ENCODE results near the gene LCE5A.
"Not testable (repeated sequence)": the region's sequence is repeated elsewhere in the genome, so short reads cannot be mapped to it uniquely, and the experiment has no call there.

LCE5A gene

GRCh38 chr1:152481869-152482664 is 28.5 kb upstream of the LCE5A start:
- DNase-seq (ENCODE audit: extremely low spot score), result no peak
- ChIA-PET POLR2A (no interaction called here), CTCF (interaction anchor here (0.9 to 2.1 kb wide), 6 partner anchors 10 to 172 kb away, joined by 3 to 14 read pairs (median 4); no protein-coding TSS in a partner anchor)
- TF ChIP-seq, protein P1, sequence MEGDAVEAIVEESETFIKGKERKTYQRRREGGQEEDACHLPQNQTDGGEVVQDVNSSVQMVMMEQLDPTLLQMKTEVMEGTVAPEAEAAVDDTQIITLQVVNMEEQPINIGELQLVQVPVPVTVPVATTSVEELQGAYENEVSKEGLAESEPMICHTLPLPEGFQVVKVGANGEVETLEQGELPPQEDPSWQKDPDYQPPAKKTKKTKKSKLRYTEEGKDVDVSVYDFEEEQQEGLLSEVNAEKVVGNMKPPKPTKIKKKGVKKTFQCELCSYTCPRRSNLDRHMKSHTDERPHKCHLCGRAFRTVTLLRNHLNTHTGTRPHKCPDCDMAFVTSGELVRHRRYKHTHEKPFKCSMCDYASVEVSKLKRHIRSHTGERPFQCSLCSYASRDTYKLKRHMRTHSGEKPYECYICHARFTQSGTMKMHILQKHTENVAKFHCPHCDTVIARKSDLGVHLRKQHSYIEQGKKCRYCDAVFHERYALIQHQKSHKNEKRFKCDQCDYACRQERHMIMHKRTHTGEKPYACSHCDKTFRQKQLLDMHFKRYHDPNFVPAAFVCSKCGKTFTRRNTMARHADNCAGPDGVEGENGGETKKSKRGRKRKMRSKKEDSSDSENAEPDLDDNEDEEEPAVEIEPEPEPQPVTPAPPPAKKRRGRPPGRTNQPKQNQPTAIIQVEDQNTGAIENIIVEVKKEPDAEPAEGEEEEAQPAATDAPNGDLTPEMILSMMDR (IDR thresholded peaks at IDR 0.05; ENCODE audit: control extremely low read depth, extremely low read depth, low read depth, missing control alignments), result no peak

GRCh38 chr1:152486400-152487006 is 24.1 kb upstream of the LCE5A start:
- TF ChIP-seq, protein P1 (IDR thresholded peaks at IDR 0.05; ENCODE audit: control extremely low read depth, extremely low read depth, low read depth, missing control alignments), result peak; percentile 47
- POLR2A ChIA-PET, result no interaction called here
- no peak for DNase-seq (ENCODE audit: extremely low spot score)
- CTCF ChIA-PET, result interaction anchor here (0.8 to 2.6 kb wide), 3 partner anchors 10 to 19 kb away, joined by 3 to 6 read pairs (median 4); no protein-coding TSS in a partner anchor

- TF ChIP-seq, protein P1 (IDR thresholded peaks at IDR 0.05; ENCODE audit: control extremely low read depth, extremely low read depth, low read depth, missing control alignments), result no peak
- no peak for DNase-seq (ENCODE audit: extremely low spot score)
- CTCF ChIA-PET, result no interaction called here
- POLR2A ChIA-PET, result no interaction called here
These were observed 22.7 kb upstream of the LCE5A start for GRCh38 chr1:152487871-152488270.

DNA sequence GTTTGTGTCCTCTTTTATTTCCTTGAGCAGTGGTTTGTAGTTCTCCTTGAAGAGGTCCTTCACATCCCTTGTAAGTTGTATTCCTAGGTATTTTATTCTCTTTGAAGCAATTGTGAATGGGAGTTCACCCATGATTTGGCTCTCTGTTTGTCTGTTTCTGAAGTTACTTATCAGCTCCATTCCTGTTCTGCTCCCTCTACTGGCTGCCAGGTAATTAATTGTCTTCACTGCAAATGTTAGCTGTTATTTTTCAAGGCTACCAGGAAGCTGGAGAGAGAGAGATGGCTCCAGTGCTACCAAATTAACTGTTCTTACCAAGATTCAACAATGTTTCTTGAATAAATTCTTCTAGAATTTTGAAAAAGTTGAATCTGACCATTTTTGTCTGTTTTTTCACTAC is 19.1 kb upstream of the LCE5A start:
- CTCF ChIA-PET, result interaction anchor here (1.6 kb wide), 1 partner anchor 10 kb away, joined by 5 read pairs; no protein-coding TSS in a partner anchor
- POLR2A ChIA-PET, result not testable (repeated sequence)

GRCh38 chr1:152495066-152495675 is 15.4 kb upstream of the LCE5A start:
- POLR2A ChIA-PET, result no interaction called here
- CTCF ChIA-PET, result interaction anchor here (1.8 to 2.0 kb wide), 2 partner anchors 9 to 10 kb away, joined by 5 to 6 read pairs; no protein-coding TSS in a partner anchor
- TF ChIP-seq, protein P1 (IDR thresholded peaks at IDR 0.05; ENCODE audit: control extremely low read depth, extremely low read depth, low read depth, missing control alignments), result peak; percentile 60
- peak; percentile 37 for DNase-seq (ENCODE audit: extremely low spot score)

More for the DNA sequence above, 19.1 kb upstream of the LCE5A start:
- not testable (repeated sequence) for DNase-seq (ENCODE audit: extremely low spot score)
- TF ChIP-seq, protein P1 (IDR thresholded peaks at IDR 0.05; ENCODE audit: control extremely low read depth, extremely low read depth, low read depth, missing control alignments), result peak; percentile 13

- POLR2A ChIA-PET, result no interaction called here
- CTCF ChIA-PET, result interaction anchor here (0.8 to 3.6 kb wide), 2 partner anchors 37 to 88 kb away, joined by 3 to 14 read pairs; no protein-coding TSS in a partner anchor
- TF ChIP-seq, protein P1 (IDR thresholded peaks at IDR 0.05; ENCODE audit: control extremely low read depth, extremely low read depth, low read depth, missing control alignments), result peak; percentile 26
- DNase-seq (ENCODE audit: extremely low spot score), result no peak
These were observed 13.3 kb upstream of the LCE5A start for GRCh38 chr1:152497273-152497672.

Measured in GM10248 (cell line).